Neural progenitor cell (in vitro differentiated cells): ENCODE results near the gene FBN2. TPM values are rescaled to one million over a fixed set of nuclear protein-coding genes. Genes with fewer than 3 reads are reported as not detected.

ENCODE experiments used
- DNase-seq: peaks from one replicate; pipeline ENCODE4 v3.0.0-alpha.2; 2016; ENCODE audit warnings: low spot score
- H2AFZ ChIP-seq: fragments of 200-600 bp; sonication (generic); replicated peaks from 2 replicates; pipeline ENCODE4 v1.6.1; 2016; ENCODE audit warnings: antibody characterized with exemption
- H3F3A ChIP-seq: fragments of 200-600 bp; sonication (generic); 2 replicates; pipeline ENCODE4 v1.6.1; 2016; ENCODE audit warnings: antibody characterized with exemption, low read depth
- H3K27ac ChIP-seq: fragments of 200-600 bp; sonication (generic); 2 replicates; pipeline ENCODE4 v1.5.1; 2016; ENCODE audit warnings: mild to moderate bottlenecking
- H3K27me3 ChIP-seq: fragments of 200-600 bp; sonication (generic); 2 replicates; pipeline ENCODE4 v1.6.1; 2016; ENCODE audit warnings: mild to moderate bottlenecking, moderate library complexity
- H3K36me3 ChIP-seq: fragments of 200-600 bp; sonication (generic); 2 replicates; pipeline ENCODE4 v1.5.1; 2016
- H3K4me1 ChIP-seq: fragments of 200-600 bp; sonication (generic); 2 replicates; pipeline ENCODE4 v1.6.1; 2016; ENCODE audit warnings: mixed run types
- H3K4me2 ChIP-seq: fragments of 200-600 bp; sonication (generic); 2 replicates; pipeline ENCODE4 v1.6.1; 2016
- H3K4me3 ChIP-seq: fragments of 200-600 bp; sonication (generic); 2 replicates; pipeline ENCODE4 v1.5.1; 2016
- H3K79me2 ChIP-seq: fragments of 200-600 bp; sonication (generic); 2 replicates; pipeline ENCODE4 v1.6.1; 2016; ENCODE audit warnings: low read depth
- H3K9ac ChIP-seq: fragments of 200-600 bp; sonication (generic); 2 replicates; pipeline ENCODE4 v1.6.1; 2016
- H3K9me3 ChIP-seq: fragments of 200-600 bp; sonication (generic); 2 replicates; pipeline ENCODE4 v1.5.1; 2016; ENCODE audit warnings: low read depth
- H4K20me1 ChIP-seq: fragments of 200-600 bp; sonication (generic); 2 replicates; pipeline ENCODE4 v1.6.1; 2016; ENCODE audit warnings: low read depth
- H3K27ac Mint-ChIP-seq: 3 replicates; pipeline ENCODE4 v1.8.0; 2021; ENCODE audit warnings: mixed read lengths
- H3K27me3 Mint-ChIP-seq: 2 replicates; pipeline ENCODE4 v1.8.0; 2022; ENCODE audit warnings: low read depth, mild to moderate bottlenecking, inconsistent platforms, moderate library complexity, mixed read lengths; ENCODE audit not compliant: insufficient read depth
- H3K36me3 Mint-ChIP-seq: 3 replicates; pipeline ENCODE4 v1.8.0; 2021; ENCODE audit warnings: mixed read lengths
- H3K4me1 Mint-ChIP-seq: 3 replicates; pipeline ENCODE4 v1.8.0; 2021; ENCODE audit warnings: mixed read lengths
- H3K4me3 Mint-ChIP-seq: 3 replicates; pipeline ENCODE4 v1.8.0; 2021; ENCODE audit warnings: mild to moderate bottlenecking, moderate library complexity, mixed read lengths
- H3K9me3 Mint-ChIP-seq: 3 replicates; pipeline ENCODE4 v1.8.0; 2020; ENCODE audit warnings: mixed read lengths
- EZH2 ChIP-seq: fragments of 200-600 bp; sonication (generic); IDR thresholded peaks from 2 replicates; pipeline ENCODE4 v1.6.1; 2017; ENCODE audit warnings: antibody characterized with exemption, mild to moderate bottlenecking, moderate library complexity
- EZH2phosphoT487 ChIP-seq: fragments of 200-600 bp; sonication (generic); IDR thresholded peaks from 2 replicates; pipeline ENCODE4 v1.6.1; 2017; ENCODE audit warnings: antibody characterized with exemption
- total RNA-seq: library from RNA; depleted of rRNA; stranded (reverse); fragments of >200 nt; gene quantifications from 2 replicates; pipeline ENCODE4 v1.2.3, GENCODE V29; 2015; ENCODE audit warnings: low replicate concordance
- TF ChIP-seq, protein P1 (sequence below): fragments of 200-600 bp; sonication (generic); IDR thresholded peaks from 2 replicates; pipeline ENCODE4 v1.5.1; 2017; ENCODE audit warnings: antibody characterized with exemption, mild to moderate bottlenecking

Gene FBN2
- total RNA-seq, 1 donor from 2014 or later = 88.1 TPM

DNA sequence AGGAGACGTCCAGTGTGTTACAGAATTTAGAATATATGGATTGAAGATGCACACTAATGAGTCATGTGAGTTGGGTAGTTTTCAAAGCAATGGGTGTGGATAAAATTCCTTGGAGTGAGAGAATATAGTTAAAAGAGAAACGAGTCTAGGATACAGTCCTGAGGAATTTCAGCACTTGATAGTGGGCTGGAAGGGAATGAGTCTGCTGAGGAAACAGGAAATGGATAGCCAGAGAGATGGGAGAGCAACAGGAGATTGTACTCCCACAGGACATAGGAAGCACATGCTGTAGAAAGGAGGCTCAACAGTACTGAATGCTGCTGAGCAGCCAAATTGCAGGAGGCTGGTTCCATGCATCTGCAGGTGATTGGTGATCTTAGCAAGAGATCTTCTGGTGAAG is 68.1 kb downstream of the FBN2 start:
- H3F3A ChIP-seq = no peaks in the 10 kb centered on the region
- Mint-ChIP-seq H3K4me3 (no peak overlapping the region), H3K27me3 (no peaks in the 10 kb centered on the region), H3K9me3 (peaks cover 3% of the 10 kb centered on the region), H3K4me1 (peaks cover 11% of the 10 kb centered on the region), H3K36me3 (peaks cover 22% of the 10 kb centered on the region), H3K27ac (no peak overlapping the region)
- H2AFZ ChIP-seq = no peak overlapping the region
- TF ChIP-seq, protein P1, sequence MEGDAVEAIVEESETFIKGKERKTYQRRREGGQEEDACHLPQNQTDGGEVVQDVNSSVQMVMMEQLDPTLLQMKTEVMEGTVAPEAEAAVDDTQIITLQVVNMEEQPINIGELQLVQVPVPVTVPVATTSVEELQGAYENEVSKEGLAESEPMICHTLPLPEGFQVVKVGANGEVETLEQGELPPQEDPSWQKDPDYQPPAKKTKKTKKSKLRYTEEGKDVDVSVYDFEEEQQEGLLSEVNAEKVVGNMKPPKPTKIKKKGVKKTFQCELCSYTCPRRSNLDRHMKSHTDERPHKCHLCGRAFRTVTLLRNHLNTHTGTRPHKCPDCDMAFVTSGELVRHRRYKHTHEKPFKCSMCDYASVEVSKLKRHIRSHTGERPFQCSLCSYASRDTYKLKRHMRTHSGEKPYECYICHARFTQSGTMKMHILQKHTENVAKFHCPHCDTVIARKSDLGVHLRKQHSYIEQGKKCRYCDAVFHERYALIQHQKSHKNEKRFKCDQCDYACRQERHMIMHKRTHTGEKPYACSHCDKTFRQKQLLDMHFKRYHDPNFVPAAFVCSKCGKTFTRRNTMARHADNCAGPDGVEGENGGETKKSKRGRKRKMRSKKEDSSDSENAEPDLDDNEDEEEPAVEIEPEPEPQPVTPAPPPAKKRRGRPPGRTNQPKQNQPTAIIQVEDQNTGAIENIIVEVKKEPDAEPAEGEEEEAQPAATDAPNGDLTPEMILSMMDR = no peak
- TF ChIP-seq EZH2 (no peak), EZH2phosphoT487 (no peak)
- peaks cover 11% of the 10 kb centered on the region for H3K4me1 ChIP-seq
- H3K79me2 ChIP-seq = no peaks in the 10 kb centered on the region
- H3K4me2 ChIP-seq = peak overlapping the region; percentile 24
- H3K9me3 ChIP-seq = no peaks in the 10 kb centered on the region
- H3K36me3 ChIP-seq = no peaks in the 10 kb centered on the region
- H3K27me3 ChIP-seq = no peaks in the 10 kb centered on the region
- H3K4me3 ChIP-seq = no peak overlapping the region
- DNase-seq = no peak
- H4K20me1 ChIP-seq = no peaks in the 10 kb centered on the region
- H3K9ac ChIP-seq = no peak overlapping the region
- H3K27ac ChIP-seq = peak overlapping the region; percentile 46

DNA sequence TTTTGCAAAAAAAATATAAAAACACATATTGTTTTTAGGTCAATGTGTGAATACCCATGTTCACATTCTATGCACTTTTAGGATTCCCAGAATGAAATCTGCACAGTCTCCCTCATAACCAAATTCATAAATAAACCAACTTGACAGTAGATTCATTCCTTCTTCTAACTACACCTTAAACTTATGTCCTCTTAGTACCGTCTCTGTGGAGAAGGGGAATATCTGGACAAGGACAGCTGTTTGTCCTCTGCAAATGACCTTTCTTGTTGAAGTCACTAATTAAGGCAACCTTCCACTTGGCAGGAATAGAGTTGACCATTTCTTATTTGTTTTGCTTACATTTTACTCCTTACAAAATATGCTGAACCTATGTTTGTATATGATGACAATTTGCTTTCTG is 71.1 kb downstream of the FBN2 start:
- Mint-ChIP-seq H3K36me3 (peaks cover 26% of the 10 kb centered on the region), H3K27me3 (no peaks in the 10 kb centered on the region), H3K4me1 (peaks cover 7% of the 10 kb centered on the region), H3K4me3 (no peak overlapping the region), H3K9me3 (peaks cover 7% of the 10 kb centered on the region), H3K27ac (no peak overlapping the region)
- Histone ChIP-seq H3K27me3 (no peaks in the 10 kb centered on the region), H3K9ac (no peak overlapping the region), H2AFZ (no peak overlapping the region), H3K4me3 (no peak overlapping the region), H4K20me1 (no peaks in the 10 kb centered on the region), H3K4me1 (peaks cover 11% of the 10 kb centered on the region), H3K9me3 (no peaks in the 10 kb centered on the region), H3F3A (no peaks in the 10 kb centered on the region), H3K4me2 (no peak overlapping the region), H3K27ac (no peak overlapping the region), H3K36me3 (no peaks in the 10 kb centered on the region), H3K79me2 (no peaks in the 10 kb centered on the region)
- TF ChIP-seq, protein P1 = no peak
- TF ChIP-seq EZH2 (no peak), EZH2phosphoT487 (no peak)
- no peak for DNase-seq

DNA sequence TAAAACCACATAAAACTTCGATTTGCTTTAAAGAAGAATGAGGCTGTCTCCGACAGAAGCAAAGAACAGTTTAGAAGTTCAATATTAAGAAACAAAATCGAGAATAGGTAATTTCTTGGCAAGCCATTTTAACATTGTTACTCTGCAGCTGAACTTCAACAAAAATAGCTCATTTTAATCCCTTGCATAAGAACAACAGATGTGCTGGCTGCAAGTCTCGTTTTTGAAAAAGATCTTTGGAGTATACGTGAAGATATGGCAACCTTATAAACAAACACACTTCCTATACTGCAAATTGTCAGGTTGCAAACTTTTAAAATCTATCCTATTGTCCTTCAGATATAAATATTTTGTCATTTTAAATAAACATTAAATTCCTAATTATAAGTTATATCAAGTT is 71.5 kb downstream of the FBN2 start:
- no peaks in the 10 kb centered on the region for H3K27me3 ChIP-seq
- TF ChIP-seq EZH2phosphoT487 (no peak), EZH2 (no peak)
- TF ChIP-seq, protein P1 = no peak
- peaks cover 8% of the 10 kb centered on the region for H3K9me3 Mint-ChIP-seq

DNA sequence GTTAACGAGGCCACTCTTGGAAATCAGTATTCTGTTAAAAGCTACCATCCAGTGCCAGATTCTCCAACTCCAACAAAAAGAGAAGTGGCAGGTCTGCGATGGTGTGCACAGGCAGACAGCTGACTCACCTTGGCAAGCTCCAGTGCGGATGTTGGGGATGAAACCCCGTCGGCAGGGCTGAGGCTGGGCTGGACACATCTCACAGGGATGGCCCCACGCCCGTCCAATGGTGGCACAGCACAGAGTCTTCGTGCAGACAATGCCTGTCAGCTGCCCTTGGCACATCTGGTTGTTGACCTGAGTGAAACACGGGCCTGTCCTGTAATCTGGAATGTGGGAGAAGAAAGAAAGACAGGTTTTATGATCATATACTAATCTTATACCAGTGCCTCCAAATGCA is 73.4 kb downstream of the FBN2 start:
- no peak overlapping the region for H3K27ac ChIP-seq
- Mint-ChIP-seq H3K27ac (no peak overlapping the region), H3K27me3 (no peaks in the 10 kb centered on the region), H3K4me3 (no peak overlapping the region), H3K36me3 (peaks cover 36% of the 10 kb centered on the region), H3K9me3 (peaks cover 21% of the 10 kb centered on the region), H3K4me1 (no peaks in the 10 kb centered on the region)
- no peak overlapping the region for H2AFZ ChIP-seq
- no peaks in the 10 kb centered on the region for H3K4me1 ChIP-seq
- no peaks in the 10 kb centered on the region for H3K27me3 ChIP-seq
- H3K9me3 ChIP-seq = no peaks in the 10 kb centered on the region
- TF ChIP-seq EZH2phosphoT487 (no peak), EZH2 (no peak)
- TF ChIP-seq, protein P1 = no peak
- H3K9ac ChIP-seq = no peak overlapping the region
- H3K4me3 ChIP-seq = no peak overlapping the region
- no peaks in the 10 kb centered on the region for H3F3A ChIP-seq
- H3K4me2 ChIP-seq = no peak overlapping the region
- no peaks in the 10 kb centered on the region for H3K79me2 ChIP-seq
- no peaks in the 10 kb centered on the region for H4K20me1 ChIP-seq
- H3K36me3 ChIP-seq = peaks cover 13% of the 10 kb centered on the region
- no peak for DNase-seq

More for the DNA sequence above, 71.5 kb downstream of the FBN2 start:
- no peak overlapping the region for H3K4me2 ChIP-seq
- no peaks in the 10 kb centered on the region for H3K27me3 Mint-ChIP-seq
- H3K79me2 ChIP-seq = no peaks in the 10 kb centered on the region
- no peak overlapping the region for H2AFZ ChIP-seq
- no peak overlapping the region for H3K27ac ChIP-seq
- no peak overlapping the region for H3K4me3 ChIP-seq
- H3K4me3 Mint-ChIP-seq = no peak overlapping the region
- DNase-seq = no peak
- no peak overlapping the region for H3K27ac Mint-ChIP-seq
- H3K9ac ChIP-seq = no peak overlapping the region
- peaks cover 11% of the 10 kb centered on the region for H3K4me1 ChIP-seq
- peaks cover 27% of the 10 kb centered on the region for H3K36me3 Mint-ChIP-seq
- H3K9me3 ChIP-seq = no peaks in the 10 kb centered on the region
- H4K20me1 ChIP-seq = no peaks in the 10 kb centered on the region
- H3F3A ChIP-seq = no peaks in the 10 kb centered on the region
- H3K4me1 Mint-ChIP-seq = peaks cover 7% of the 10 kb centered on the region
- H3K36me3 ChIP-seq = peaks cover under 1% of the 10 kb centered on the region
